HepG2 (cell line): ENCODE results near the gene SLC5A3. TPM values are rescaled to one million over a fixed set of nuclear protein-coding genes. Genes with fewer than 3 reads are reported as not detected.

Experiments
- ATAC-seq: fragments of 200-7000 bp; cut with Tn5 transposase; 3 replicates; pipeline ENCODE4 v1.9.1; 2020; ENCODE audit warnings: mild to moderate bottlenecking, moderate library complexity
- Bru-seq: library from RNA; stranded (reverse); fragments of 400-500 nt; gene quantifications from one replicate; lab custom pipeline; 2021; lab: Mats Ljungman, UMichigan
- BruChase-seq, 2 experiments: library from RNA; stranded (reverse); fragments of 400-500 nt; gene quantifications; one replicate each; lab custom pipeline; 2021; lab: Mats Ljungman, UMichigan
- BruUV-seq: library from RNA; stranded (reverse); fragments of 400-500 nt; replicated peaks from 2 replicates; lab custom pipeline; 2021; lab: Mats Ljungman, UMichigan
- CTCF ChIA-PET: fragments of 300-600 bp; formaldehyde crosslinking; extraction: SDS; loops from one replicate; lab custom pipeline; 2021; ENCODE audit warnings: low total read pairs, inconsistent platforms, low intra/inter-chr PET ratio; lab: Yijun Ruan, JAX
- POLR2A ChIA-PET: fragments of 350-600 bp; sonication (Branson Sonifier 250); formaldehyde crosslinking; loops from one replicate; lab custom pipeline; 2020; ENCODE audit warnings: antibody characterized with exemption, inconsistent platforms; lab: Yijun Ruan, JAX
- DNase-seq: peaks from one replicate; pipeline ENCODE4 v3.0.0-alpha.2; 2015; ENCODE audit warnings: low spot score
- FAIRE-seq: peaks from 3 replicates; lab custom pipeline; 2011; peaks lifted over from hg19 to GRCh38; lab: Jason Lieb, UNC
- H2AFZ ChIP-seq: one replicate; pipeline ENCODE4 v1.6.1; 2011; ENCODE audit warnings: low read length, inconsistent platforms
- H3K27ac ChIP-seq: fragments of 300-600 bp; 3 replicates; pipeline ENCODE4 v1.8.0; 2011; ENCODE audit warnings: mixed run types, mild to moderate bottlenecking, mixed read lengths, low read length, inconsistent platforms; ENCODE audit not compliant: insufficient read depth; ENCODE audit errors: extremely low read length
- H3K27me3 ChIP-seq, 2 experiments: fragments of 200-600 bp in 1 of 2; 2 replicates in 1 of 2; 3 replicates in 1 of 2; pipeline versions ENCODE4 v1.6.0 to v1.8.0; 2011; ENCODE audit warnings: low read length in 2 of 2, mild to moderate bottlenecking in 2 of 2, moderate library complexity in 2 of 2, inconsistent platforms in 1 of 2; ENCODE audit not compliant: insufficient read depth in 2 of 2, control insufficient read depth in 1 of 2
- H3K36me3 ChIP-seq, 2 experiments: fragments of 200-600 bp in 1 of 2; replicated peaks in 1 of 2; 2 replicates in 1 of 2; 3 replicates in 1 of 2; pipeline versions ENCODE4 v1.5.1 to v1.8.0; 2011; ENCODE audit warnings: low read length in 2 of 2, inconsistent platforms in 1 of 2; ENCODE audit not compliant: insufficient read depth in 2 of 2, control insufficient read depth in 1 of 2
- H3K4me1 ChIP-seq: 2 replicates; pipeline ENCODE4 v1.5.1; 2012; ENCODE audit warnings: low read length, inconsistent platforms; ENCODE audit not compliant: insufficient read depth
- H3K4me2 ChIP-seq: 2 replicates; pipeline ENCODE4 v1.6.0; 2011; ENCODE audit warnings: low read depth, low read length, inconsistent platforms
- H3K4me3 ChIP-seq, 3 experiments: fragments of 200-600 bp in 1 of 3; sonication (generic), shearing (Covaris generic) in 1 of 3; replicated peaks in 1 of 3; 2 replicates each; pipeline ENCODE4 v1.5.1; 2011 to 2016; ENCODE audit warnings: low read length in 3 of 3, inconsistent platforms in 2 of 3, low read depth in 2 of 3, mild to moderate bottlenecking in 2 of 3, control low read depth in 1 of 3, mixed read lengths in 1 of 3; ENCODE audit not compliant: insufficient read depth in 1 of 3
- H3K79me2 ChIP-seq: one replicate; pipeline ENCODE4 v1.6.1; 2011; ENCODE audit warnings: low read length, inconsistent platforms; ENCODE audit not compliant: insufficient read depth
- H3K9ac ChIP-seq: 2 replicates; pipeline ENCODE4 v1.6.0; 2011; ENCODE audit warnings: mild to moderate bottlenecking, low read depth, low read length, inconsistent platforms; ENCODE audit not compliant: insufficient read depth
- H3K9me3 ChIP-seq: 2 replicates; pipeline ENCODE4 v1.5.1; 2012; ENCODE audit warnings: mild to moderate bottlenecking, low read length
- H4K20me1 ChIP-seq: 2 replicates; pipeline ENCODE4 v1.6.0; 2011; ENCODE audit warnings: inconsistent platforms, mild to moderate bottlenecking, low read length, moderate library complexity; ENCODE audit not compliant: insufficient read depth
- HDAC2 ChIP-seq: sonication (generic); formaldehyde crosslinking; IDR thresholded peaks from 2 replicates; pipeline ENCODE4 v1.4.0; 2020; ENCODE audit warnings: missing genetic modification reagents
- JARID2 ChIP-seq: sonication (generic); formaldehyde crosslinking; IDR thresholded peaks from 2 replicates; pipeline ENCODE4 v1.8.1; 2023; ENCODE audit warnings: missing genetic modification reagents, inconsistent platforms; ENCODE audit not compliant: insufficient replicate concordance
- MYC ChIP-seq: sonication (generic); formaldehyde crosslinking; IDR thresholded peaks from 2 replicates; pipeline ENCODE4 v1.9.0; 2021; ENCODE audit warnings: missing genetic modification reagents, borderline replicate concordance
- NONO ChIP-seq, 2 experiments: fragments of 450-650 bp in 1 of 2; sonication (generic) in 1 of 2; formaldehyde crosslinking in 1 of 2; IDR thresholded peaks in 1 of 2; conservative IDR thresholded peaks in 1 of 2; 2 replicates each; pipeline versions ENCODE4 v1.6.1 to v1.8.0; 2017 to 2022; ENCODE audit warnings: mild to moderate bottlenecking in 1 of 2, missing genetic modification reagents in 1 of 2, moderate library complexity in 1 of 2
- SNAI1 ChIP-seq: sonication (generic); formaldehyde crosslinking; IDR thresholded peaks from 2 replicates; pipeline ENCODE4 v1.5.0; 2020; ENCODE audit warnings: mild to moderate bottlenecking, missing genetic modification reagents, borderline replicate concordance
- SRSF1 ChIP-seq: fragments of 200-400 bp; formaldehyde crosslinking; optimal IDR thresholded peaks from 2 replicates; pipeline ENCODE3; 2017; ENCODE audit warnings: mild to moderate bottlenecking, low read depth, low read length, moderate library complexity
- TRIM24 ChIP-seq: sonication (generic); formaldehyde crosslinking; IDR thresholded peaks from 2 replicates; pipeline ENCODE4 v1.8.0; 2022; ENCODE audit warnings: mild to moderate bottlenecking, missing genetic modification reagents
- ZBTB38 ChIP-seq: sonication (generic); formaldehyde crosslinking; IDR thresholded peaks from 2 replicates; pipeline ENCODE4 v1.5.1; 2020; ENCODE audit warnings: mild to moderate bottlenecking, missing genetic modification reagents
- ZNF446 ChIP-seq: sonication (generic); formaldehyde crosslinking; IDR thresholded peaks from 2 replicates; pipeline ENCODE4 v1.5.0; 2020; ENCODE audit warnings: mild to moderate bottlenecking, missing genetic modification reagents
- ZNF550 ChIP-seq: sonication (generic); formaldehyde crosslinking; IDR thresholded peaks from 2 replicates; pipeline ENCODE4 v1.4.0; 2020; ENCODE audit warnings: mild to moderate bottlenecking, missing genetic modification reagents, borderline replicate concordance
- ZNF598 ChIP-seq: sonication (generic); formaldehyde crosslinking; IDR thresholded peaks from 2 replicates; pipeline ENCODE4 v1.5.1; 2020; ENCODE audit warnings: mild to moderate bottlenecking, missing genetic modification reagents, borderline replicate concordance
- WGBS: methylation state at CpG from one replicate; pipeline ENCODE4 v1.1.6; 2017; ENCODE audit warnings: low lambda C conversion rate; 5-methylcytosine and 5-hydroxymethylcytosine counted together
- in situ Hi-C: cut with HindIII; loops from 2 replicates; pipeline ENCODE4 v1.10.0; 2017; ENCODE audit warnings: low pct_unique_long_range_greater_than_20kb; ENCODE audit not compliant: extremely low pct_ligation_motif_present
- intact Hi-C: fragments of 100-400 bp; cut with micrococcal nuclease; formaldehyde crosslinking; loops from one replicate; pipeline ENCODE4 v1.10.0; 2022; ENCODE audit not compliant: unreplicated experiment
- long read RNA-seq, 2 experiments: library from RNA in 1 of 2; library from polyadenylated mRNA in 1 of 2; stranded (forward) in 1 of 2; unstranded in 1 of 2; transcript quantifications; one replicate each; pipeline ENCODE4 v2.0.0, GENCODE V29; 2019 to 2022
- polyA minus RNA-seq, 3 experiments: library from RNA; depleted of rRNA, polyadenylated mRNA; stranded (reverse); fragments of >200 nt; gene quantifications; 2 replicates each; pipeline ENCODE4 v1.2.3, GENCODE V29; 2011; ENCODE audit warnings: low replicate concordance in 1 of 3
- polyA plus RNA-seq, 8 experiments: library from polyadenylated mRNA; depleted of rRNA in 3 of 8; stranded (reverse) in 7 of 8; unstranded in 1 of 8; fragments of >200 nt; fragmentation: Illumina TruSeq in 4 of 8; extraction: Trizol in 4 of 8; gene quantifications; 2 replicates each; pipeline versions ENCODE4 v1.2.1 to v1.2.3, GENCODE V29; 2011 to 2016; ENCODE audit warnings: low read depth in 4 of 8, missing spikeins in 1 of 8, mixed read lengths in 1 of 8; ENCODE audit not compliant: insufficient read depth in 1 of 8
- total RNA-seq, 5 experiments: library from RNA; depleted of rRNA; stranded (reverse); fragments of >200 nt; fragmentation: Illumina TruSeq; extraction: Trizol; gene quantifications; 2 replicates each; pipeline ENCODE4 v1.2.3, GENCODE V29; 2016; ENCODE audit warnings: low read depth in 1 of 5
- TF ChIP-seq, protein P1 (sequence below): sonication (generic); formaldehyde crosslinking; IDR thresholded peaks from 2 replicates; pipeline ENCODE4 v1.8.1; 2023; ENCODE audit warnings: missing genetic modification reagents, inconsistent platforms, borderline replicate concordance
- TF ChIP-seq, protein P2 (sequence below): sonication (generic); formaldehyde crosslinking; IDR thresholded peaks from 2 replicates; pipeline ENCODE4 v1.8.1; 2023; ENCODE audit warnings: mild to moderate bottlenecking, moderate library complexity, missing genetic modification reagents

The SLC5A3 gene
- total RNA-seq (2016; rRNA removed; fragmentation: Illumina TruSeq; extraction: Trizol): 10.1 and 11.2 TPM in 2 replicates
- 1.0 and 1.1 TPM in 2 replicates for total RNA-seq (2016; cell fraction: cytosol; rRNA removed; fragmentation: Illumina TruSeq; extraction: Trizol; ENCODE audit: low read depth)
- 9.3 and 10.6 TPM in 2 replicates for total RNA-seq (2016; cell fraction: insoluble cytoplasmic fraction; rRNA removed; fragmentation: Illumina TruSeq; extraction: Trizol)
- total RNA-seq (2016; cell fraction: membrane; rRNA removed; fragmentation: Illumina TruSeq; extraction: Trizol): 2.4 and 3.4 TPM in 2 replicates
- total RNA-seq (2016; cell fraction: nucleus; rRNA removed; fragmentation: Illumina TruSeq; extraction: Trizol): 32.4 and 34.8 TPM in 2 replicates
- polyA plus RNA-seq (2011; rRNA removed): 4.6 and 5.6 TPM in 2 replicates
- polyA plus RNA-seq (2011; cell fraction: cytosol; rRNA removed): 1.7 and 2.8 TPM in 2 replicates
- 7.9 and 9.1 TPM in 2 replicates for polyA plus RNA-seq (2011; cell fraction: nucleus; rRNA removed)
- 5.9 and 25.5 TPM in 2 replicates for polyA plus RNA-seq (2012)
- polyA plus RNA-seq (2016; cell fraction: cytosol; fragmentation: Illumina TruSeq; extraction: Trizol; ENCODE audit: low read depth): 0.19 and 0.23 TPM in 2 replicates
- polyA plus RNA-seq (2016; cell fraction: insoluble cytoplasmic fraction; fragmentation: Illumina TruSeq; extraction: Trizol; ENCODE audit: low read depth): 2.8 and 3.4 TPM in 2 replicates
- 0.32 and 0.36 TPM in 2 replicates for polyA plus RNA-seq (2016; cell fraction: membrane; fragmentation: Illumina TruSeq; extraction: Trizol; ENCODE audit: low read depth)
- 12.9 and 13.1 TPM in 2 replicates for polyA plus RNA-seq (2016; cell fraction: nucleus; fragmentation: Illumina TruSeq; extraction: Trizol; ENCODE audit: insufficient read depth, low read depth)
- 12.4 and 18.2 TPM in 2 replicates for polyA minus RNA-seq (2011; rRNA and poly(A)+ RNA removed; ENCODE audit: low replicate concordance)
- polyA minus RNA-seq (2011; cell fraction: cytosol; rRNA and poly(A)+ RNA removed): 14.2 and 15.2 TPM in 2 replicates
- polyA minus RNA-seq (2011; cell fraction: nucleus; rRNA and poly(A)+ RNA removed): 64.2 and 72.4 TPM in 2 replicates
- percentile 90 among the genes with signal in this experiment for Bru-seq, nascent RNA
- BruChase-seq, experiment 1, labeled RNA remaining after a 6-hour chase: percentile 97 among the genes with signal in this experiment
- BruChase-seq, experiment 2, labeled RNA remaining after a 2-hour chase: percentile 94 among the genes with signal in this experiment
- long read RNA-seq, experiment 1, full-length matches to known transcripts: 7 of 7 reads
- long read RNA-seq, experiment 1, partial matches to known transcripts: 0 of 7 reads
- long read RNA-seq, experiment 1, other reads (novel, unspliced or antisense): 0 of 7 reads
- long read RNA-seq, experiment 2, full-length matches to known transcripts: 2 of 2 reads
- long read RNA-seq, experiment 2, partial matches to known transcripts: 0 of 2 reads
- long read RNA-seq, experiment 2, other reads (novel, unspliced or antisense): 0 of 2 reads

GRCh38 chr21:34073032-34073748 is at the start of gene SLC5A3, which contains the start of gene MRPS6:
Gene SLC5A3, plus strand, starts transcription at chr21:34073578. Its CDS starts 21,621 bp downstream, at chr21:34095199.
Gene MRPS6, plus strand, starts transcription at chr21:34073578. Its CDS starts 123 bp downstream, at chr21:34073701.
- no peaks in the 10 kb centered on the region; a peak in 1 of 5 replicates for H3K36me3 ChIP-seq
- H3K9me3 ChIP-seq: no peaks in the 10 kb centered on the region
- POLR2A ChIA-PET: interaction anchor here (0.7 to 1.3 kb wide), 5 partner anchors 15 to 168 kb away, joined by 3 to 5 read pairs (median 4); no protein-coding TSS in a partner anchor
- no peak for FAIRE-seq
- H3K4me2 ChIP-seq: peak within 1 kb of the TSS; percentile 87
- peak within 1 kb of the TSS; percentile 80 for H3K9ac ChIP-seq
- intact Hi-C loops: loop anchor here (2.0 to 5.0 kb wide), 2 partner anchors 151 to 276 kb away; no protein-coding TSS in a partner anchor
- BruUV-seq: no TSS peak
- peak within 1 kb of the TSS; percentile 74 for H3K27ac ChIP-seq
- WGBS: no CpG with 5 or more reads among the region's 104 CpGs
- peak; percentile 84 for ATAC-seq
- H3K4me3 ChIP-seq: peak within 1 kb of the TSS; percentile 76 to 84 (median 78)
- in situ Hi-C loops: loop anchor here (5.0 to 10.0 kb wide), 2 partner anchors 132 to 151 kb away; no protein-coding TSS in a partner anchor
- peak; percentile 47 for DNase-seq
- peak within 1 kb of the TSS; percentile 85 for H2AFZ ChIP-seq
- peaks cover 46% of the 10 kb centered on the region for H3K4me1 ChIP-seq
- H4K20me1 ChIP-seq: peaks cover 7% of the 10 kb centered on the region
- peaks cover 19% of the 10 kb centered on the region for H3K79me2 ChIP-seq
- CTCF ChIA-PET: no interaction called here
- 0 out of 5 replicates have a peak, but pooled peaks cover 0 to 4% of the 10 kb centered on the region in 2 experiments for H3K27me3 ChIP-seq
- TF ChIP-seq SNAI1 (CRISPR knock-in tag) (no peak), NONO (IDR thresholded peaks at IDR 0.05) (no peak), NONO (CRISPR knock-in tag; conservative IDR thresholded peaks at IDR 0.05) (0 out of 2 replicates have a peak, but pooled peaks have one; percentile 23), ZBTB38 (CRISPR knock-in tag) (no peak), ZNF550 (CRISPR knock-in tag) (no peak), TRIM24 (CRISPR knock-in tag) (no peak), SRSF1 (no peak), MYC (peak; percentile 56), JARID2 (CRISPR knock-in tag) (no peak), HDAC2 (CRISPR knock-in tag) (peak; percentile 28; the same call in 1 of the 2 replicates), ZNF598 (peak; percentile 42; the same call in 1 of the 2 replicates), ZNF446 (CRISPR knock-in tag) (peak; percentile 83; the same call in 1 of the 2 replicates)
- TF ChIP-seq, protein P1, sequence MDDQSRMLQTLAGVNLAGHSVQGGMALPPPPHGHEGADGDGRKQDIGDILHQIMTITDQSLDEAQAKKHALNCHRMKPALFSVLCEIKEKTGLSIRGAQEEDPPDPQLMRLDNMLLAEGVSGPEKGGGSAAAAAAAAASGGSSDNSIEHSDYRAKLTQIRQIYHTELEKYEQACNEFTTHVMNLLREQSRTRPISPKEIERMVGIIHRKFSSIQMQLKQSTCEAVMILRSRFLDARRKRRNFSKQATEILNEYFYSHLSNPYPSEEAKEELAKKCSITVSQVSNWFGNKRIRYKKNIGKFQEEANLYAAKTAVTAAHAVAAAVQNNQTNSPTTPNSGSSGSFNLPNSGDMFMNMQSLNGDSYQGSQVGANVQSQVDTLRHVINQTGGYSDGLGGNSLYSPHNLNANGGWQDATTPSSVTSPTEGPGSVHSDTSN (CRISPR knock-in tag): no peak
- TF ChIP-seq, protein P2, sequence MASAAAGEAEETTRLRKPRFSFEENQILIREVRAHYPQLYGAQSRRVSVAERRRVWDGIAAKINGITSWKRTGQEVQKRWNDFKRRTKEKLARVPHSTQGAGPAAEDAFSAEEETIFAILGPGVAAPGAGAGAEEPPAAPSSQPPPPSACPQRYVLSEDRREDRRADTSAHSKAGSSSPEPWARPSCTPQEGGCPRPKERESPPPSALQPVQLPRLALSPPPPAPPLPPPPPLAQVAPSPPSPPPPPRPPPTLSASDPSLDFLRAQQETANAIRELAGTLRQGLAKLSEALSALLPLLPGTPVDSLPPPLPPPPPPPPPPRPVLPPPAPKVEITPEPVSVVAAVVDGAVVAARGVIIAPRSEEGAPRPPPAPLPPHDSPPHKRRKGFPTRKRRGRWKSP (CRISPR knock-in tag): peak; percentile 19; the same call in 1 of the 2 replicates
